C4-2B (cell line): ENCODE data around the gene UBE3C.

Experiments used
- ZFX ChIP-seq: fragments of 450-650 bp; IDR thresholded peaks from 2 replicates; pipeline ENCODE4 v1.6.1; 2017
- TF ChIP-seq, protein P1 (sequence below): fragments of 450-650 bp; conservative IDR thresholded peaks from 2 replicates; pipeline ENCODE4 v1.5.1; 2017; ENCODE audit warnings: mild to moderate bottlenecking

DNA sequence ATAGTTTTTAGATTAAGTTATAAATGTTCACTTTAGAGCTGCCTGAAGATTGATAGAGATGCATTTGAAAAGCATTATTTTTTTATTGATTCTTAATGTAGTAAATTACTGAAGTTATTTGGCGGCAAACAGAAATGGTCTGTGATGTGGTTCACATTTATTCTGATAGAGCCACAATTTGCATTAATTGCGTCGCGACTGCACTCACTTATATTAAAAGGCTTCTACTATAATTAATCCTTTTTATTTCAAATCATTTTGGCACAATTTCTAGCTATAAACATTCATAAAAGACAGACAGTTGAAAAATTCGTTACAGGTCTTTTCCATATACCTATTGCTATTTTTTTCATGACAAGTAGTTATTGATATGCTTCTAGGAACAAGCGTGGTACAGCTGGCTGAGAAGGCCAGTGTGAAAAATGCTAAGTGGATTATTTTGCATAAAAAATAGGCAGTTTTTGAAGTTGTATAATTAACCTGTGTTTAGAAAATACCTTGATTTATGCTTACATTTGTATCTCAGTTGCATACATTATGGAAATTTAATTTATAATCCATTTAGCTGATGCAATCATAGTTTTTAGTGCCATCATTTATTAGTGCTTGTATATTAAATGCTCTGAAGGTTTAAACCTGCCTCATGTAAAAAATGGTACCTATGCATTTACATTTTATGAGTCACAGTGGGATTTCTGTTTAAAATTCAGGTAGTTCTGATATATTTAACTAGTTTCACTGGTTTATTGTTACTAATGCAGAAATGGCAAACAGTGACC is 106.0 kb downstream of the UBE3C start:
- TF ChIP-seq, protein P1, sequence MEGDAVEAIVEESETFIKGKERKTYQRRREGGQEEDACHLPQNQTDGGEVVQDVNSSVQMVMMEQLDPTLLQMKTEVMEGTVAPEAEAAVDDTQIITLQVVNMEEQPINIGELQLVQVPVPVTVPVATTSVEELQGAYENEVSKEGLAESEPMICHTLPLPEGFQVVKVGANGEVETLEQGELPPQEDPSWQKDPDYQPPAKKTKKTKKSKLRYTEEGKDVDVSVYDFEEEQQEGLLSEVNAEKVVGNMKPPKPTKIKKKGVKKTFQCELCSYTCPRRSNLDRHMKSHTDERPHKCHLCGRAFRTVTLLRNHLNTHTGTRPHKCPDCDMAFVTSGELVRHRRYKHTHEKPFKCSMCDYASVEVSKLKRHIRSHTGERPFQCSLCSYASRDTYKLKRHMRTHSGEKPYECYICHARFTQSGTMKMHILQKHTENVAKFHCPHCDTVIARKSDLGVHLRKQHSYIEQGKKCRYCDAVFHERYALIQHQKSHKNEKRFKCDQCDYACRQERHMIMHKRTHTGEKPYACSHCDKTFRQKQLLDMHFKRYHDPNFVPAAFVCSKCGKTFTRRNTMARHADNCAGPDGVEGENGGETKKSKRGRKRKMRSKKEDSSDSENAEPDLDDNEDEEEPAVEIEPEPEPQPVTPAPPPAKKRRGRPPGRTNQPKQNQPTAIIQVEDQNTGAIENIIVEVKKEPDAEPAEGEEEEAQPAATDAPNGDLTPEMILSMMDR, result no peak
- TF ChIP-seq ZFX, result no peak
